Dermis microvascular lymphatic vessel endothelial cell (primary cell): Measurements from ENCODE around the gene TH. TPM values are rescaled to one million over a fixed set of nuclear protein-coding genes. Genes with fewer than 3 reads are reported as not detected.

Source experiments
- total RNA-seq: library from RNA; depleted of rRNA; stranded (reverse); fragments of >200 nt; gene quantifications from 2 replicates; pipeline ENCODE4 v1.2.1, GENCODE V29; 2014

Gene TH
- total RNA-seq, 1 donor from 2014 or later, result 0.13 TPM

Other genes starting within 250 kb of the TH start
- 48.3 and 94.5 TPM in 2 replicates for gene MRPL23, start 224.5 kb downstream of the TH start, total RNA-seq
- 5.5 and 162 TPM in 2 replicates for gene H19, start 174.0 kb downstream of the TH start, total RNA-seq
- gene IGF2, start 32.4 kb downstream of the TH start, total RNA-seq, result 1.9 and 22.0 TPM in 2 replicates
- not detected in 2 replicates for gene INS, start 10.6 kb downstream of the TH start, total RNA-seq
- not detected in 2 replicates for gene ASCL2, start 98.8 kb upstream of the TH start, total RNA-seq
- gene C11orf21, start 130.1 kb upstream of the TH start, total RNA-seq, result not detected in 2 replicates
- not detected in 2 replicates for gene TSPAN32, start 130.2 kb upstream of the TH start, total RNA-seq
- 149 and 368 TPM in 2 replicates for gene CD81, start 205.5 kb upstream of the TH start, total RNA-seq
- gene TSSC4, start 228.9 kb upstream of the TH start, total RNA-seq, result 43.5 and 56.4 TPM in 2 replicates